Caco-2 (cell line): ENCODE measurements around the gene LOX. TPM values are rescaled to one million over a fixed set of nuclear protein-coding genes. Genes with fewer than 3 reads are reported as not detected.

Experiments
- BruUV-seq: library from RNA; stranded (reverse); fragments of 400-500 nt; replicated peaks from 2 replicates; lab custom pipeline; 2021; lab: Mats Ljungman, UMichigan
- CTCF ChIA-PET: fragments of 300-600 bp; sonication (Branson Sonifier 250); formaldehyde crosslinking; loops from one replicate; lab custom pipeline; 2022; ENCODE audit warnings: antibody characterized with exemption; lab: Charles Lee
- POLR2A ChIA-PET: fragments of 300-600 bp; sonication (Branson Sonifier 250); formaldehyde crosslinking; loops from one replicate; lab custom pipeline; 2022; ENCODE audit warnings: antibody characterized with exemption; lab: Charles Lee
- DNase-seq, 2 experiments: peaks; one replicate each; pipeline versions ENCODE4 v3.0.0 to v3.0.0-alpha.2; 2020 to 2022
- H3K27me3 ChIP-seq: replicated peaks from 2 replicates; pipeline ENCODE4 v1.6.0; 2011; ENCODE audit warnings: low read length; ENCODE audit not compliant: control insufficient read depth, insufficient read depth
- H3K36me3 ChIP-seq: 2 replicates; pipeline ENCODE4 v1.5.1; 2011; ENCODE audit warnings: low read length; ENCODE audit not compliant: control insufficient read depth, insufficient read depth
- H3K4me1 ChIP-seq: fragments of 250-450 bp; sonication (Bioruptor Pico); 2 replicates; pipeline ENCODE4 v1.5.1; 2020; ENCODE audit warnings: mild to moderate bottlenecking
- H3K4me3 ChIP-seq: 2 replicates; pipeline ENCODE4 v1.5.1; 2011; ENCODE audit warnings: low read depth, mild to moderate bottlenecking, control low read depth, low read length
- H3K9me3 ChIP-seq: fragments of 250-450 bp; sonication (Bioruptor Pico); 2 replicates; pipeline ENCODE4 v1.5.1; 2020; ENCODE audit warnings: mild to moderate bottlenecking, moderate library complexity
- H3K27ac Mint-ChIP-seq: one replicate; pipeline ENCODE4 v1.8.0; 2022; ENCODE audit warnings: mixed read lengths; ENCODE audit not compliant: unreplicated experiment
- H3K27me3 Mint-ChIP-seq: one replicate; pipeline ENCODE4 v1.8.0; 2022; ENCODE audit warnings: mixed read lengths; ENCODE audit not compliant: insufficient read depth, unreplicated experiment
- H3K36me3 Mint-ChIP-seq: one replicate; pipeline ENCODE4 v1.8.0; 2022; ENCODE audit warnings: mild to moderate bottlenecking, mixed read lengths; ENCODE audit not compliant: insufficient read depth, unreplicated experiment
- H3K4me1 Mint-ChIP-seq: one replicate; pipeline ENCODE4 v1.8.0; 2022; ENCODE audit warnings: low read depth, mixed read lengths; ENCODE audit not compliant: unreplicated experiment
- H3K4me3 Mint-ChIP-seq: one replicate; pipeline ENCODE4 v1.8.0; 2022; ENCODE audit warnings: mild to moderate bottlenecking, moderate library complexity, mixed read lengths; ENCODE audit not compliant: unreplicated experiment
- H3K9me3 Mint-ChIP-seq: one replicate; pipeline ENCODE4 v1.8.0; 2022; ENCODE audit warnings: mixed read lengths; ENCODE audit not compliant: unreplicated experiment
- intact Hi-C: fragments of 100-400 bp; cut with micrococcal nuclease; formaldehyde crosslinking; loops from one replicate; pipeline ENCODE4 v1.10.0; 2022; ENCODE audit not compliant: unreplicated experiment
- total RNA-seq: library from RNA; stranded (reverse); gene quantifications from 2 replicates; pipeline ENCODE4 v1.2.3, GENCODE V29; 2022
- TF ChIP-seq, protein P1 (sequence below), 2 experiments: fragments of 200-600 bp in 1 of 2; IDR thresholded peaks; 1 replicate in 1 of 2; 2 replicates in 1 of 2; pipeline versions ENCODE4 v1.5.1 to v1.8.0; 2011 to 2022; ENCODE audit warnings: antibody characterized with exemption in 1 of 2, control low read depth in 1 of 2, inconsistent platforms in 1 of 2, low read depth in 1 of 2, low read length in 1 of 2, mild to moderate bottlenecking in 1 of 2, moderate library complexity in 1 of 2; ENCODE audit not compliant: insufficient read depth in 1 of 2, severe bottlenecking in 1 of 2, unreplicated experiment in 1 of 2

LOX gene
- total RNA-seq, 1 experiment from 2014 or later = 4.9 TPM

DNA sequence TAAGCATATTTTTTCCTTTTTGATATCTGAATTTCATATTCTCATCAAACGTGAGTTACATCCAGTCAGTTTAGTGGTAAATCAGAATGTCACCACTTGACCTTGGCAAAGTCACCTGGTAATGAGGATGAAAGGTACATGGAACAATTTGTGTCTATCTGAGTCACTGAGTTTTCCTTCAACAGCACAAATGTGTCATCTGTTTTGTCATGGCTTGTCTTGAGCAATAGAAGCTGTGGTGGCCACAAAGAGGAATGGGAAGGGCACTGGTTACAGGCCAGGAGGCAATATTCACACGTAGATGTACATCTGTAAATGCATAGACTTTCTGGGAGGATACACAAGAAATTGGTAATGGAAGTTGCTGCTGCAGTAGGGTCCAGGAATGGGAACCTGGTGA lies 42.9 kb upstream of the LOX start:
- Histone ChIP-seq H3K27me3 (no peaks in the 10 kb centered on the region; the same call in 1 of the 2 replicates), H3K4me1 (no peaks in the 10 kb centered on the region), H3K36me3 (no peaks in the 10 kb centered on the region), H3K4me3 (no peak overlapping the region), H3K9me3 (no peaks in the 10 kb centered on the region)
- H3K27ac Mint-ChIP-seq = no peak overlapping the region
- POLR2A ChIA-PET = no interaction called here
- H3K4me3 Mint-ChIP-seq = no peak overlapping the region
- intact Hi-C loops = no loop called here
- H3K27me3 Mint-ChIP-seq = peaks cover 15% of the 10 kb centered on the region
- H3K4me1 Mint-ChIP-seq = no peaks in the 10 kb centered on the region
- H3K36me3 Mint-ChIP-seq = no peaks in the 10 kb centered on the region
- BruUV-seq = no TSS peak
- H3K9me3 Mint-ChIP-seq = no peaks in the 10 kb centered on the region
- CTCF ChIA-PET = no interaction called here
- TF ChIP-seq, protein P1, sequence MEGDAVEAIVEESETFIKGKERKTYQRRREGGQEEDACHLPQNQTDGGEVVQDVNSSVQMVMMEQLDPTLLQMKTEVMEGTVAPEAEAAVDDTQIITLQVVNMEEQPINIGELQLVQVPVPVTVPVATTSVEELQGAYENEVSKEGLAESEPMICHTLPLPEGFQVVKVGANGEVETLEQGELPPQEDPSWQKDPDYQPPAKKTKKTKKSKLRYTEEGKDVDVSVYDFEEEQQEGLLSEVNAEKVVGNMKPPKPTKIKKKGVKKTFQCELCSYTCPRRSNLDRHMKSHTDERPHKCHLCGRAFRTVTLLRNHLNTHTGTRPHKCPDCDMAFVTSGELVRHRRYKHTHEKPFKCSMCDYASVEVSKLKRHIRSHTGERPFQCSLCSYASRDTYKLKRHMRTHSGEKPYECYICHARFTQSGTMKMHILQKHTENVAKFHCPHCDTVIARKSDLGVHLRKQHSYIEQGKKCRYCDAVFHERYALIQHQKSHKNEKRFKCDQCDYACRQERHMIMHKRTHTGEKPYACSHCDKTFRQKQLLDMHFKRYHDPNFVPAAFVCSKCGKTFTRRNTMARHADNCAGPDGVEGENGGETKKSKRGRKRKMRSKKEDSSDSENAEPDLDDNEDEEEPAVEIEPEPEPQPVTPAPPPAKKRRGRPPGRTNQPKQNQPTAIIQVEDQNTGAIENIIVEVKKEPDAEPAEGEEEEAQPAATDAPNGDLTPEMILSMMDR (IDR thresholded peaks at IDR 0.05; ENCODE audit: insufficient read depth in 1 of 2, low read depth in 1 of 2, low read length in 1 of 2, severe bottlenecking in 1 of 2, unreplicated experiment in 1 of 2) = no peak
- DNase-seq = no peak

DNA sequence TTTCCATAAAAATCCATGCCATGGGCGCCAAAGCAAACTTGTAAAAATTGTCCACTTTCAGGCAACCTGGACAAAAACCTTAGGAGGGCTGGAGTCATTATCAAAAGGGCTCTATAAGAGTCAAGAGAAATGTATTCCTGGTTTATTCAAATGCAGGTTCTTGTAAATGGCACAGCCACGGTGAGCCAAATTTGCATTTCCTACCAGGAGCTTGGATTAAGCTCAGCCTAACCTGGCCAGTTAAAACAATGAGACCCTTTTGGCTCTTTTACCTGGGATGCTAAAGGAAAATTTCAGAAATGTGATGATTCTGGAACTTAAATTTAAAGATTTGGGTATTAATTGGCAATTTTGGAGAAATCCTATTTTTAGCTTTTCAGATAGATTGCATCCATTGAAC lies 42.4 kb upstream of the LOX start:
- intact Hi-C loops = no loop called here
- no peaks in the 10 kb centered on the region for H3K36me3 Mint-ChIP-seq
- BruUV-seq = no TSS peak
- TF ChIP-seq, protein P1 (IDR thresholded peaks at IDR 0.05; ENCODE audit: insufficient read depth in 1 of 2, low read depth in 1 of 2, low read length in 1 of 2, severe bottlenecking in 1 of 2, unreplicated experiment in 1 of 2) = no peak
- ChIA-PET POLR2A (no interaction called here), CTCF (no interaction called here)
- no peaks in the 10 kb centered on the region for H3K9me3 Mint-ChIP-seq
- no peaks in the 10 kb centered on the region for H3K36me3 ChIP-seq
- H3K27me3 ChIP-seq = no peaks in the 10 kb centered on the region; the same call in 1 of the 2 replicates
- H3K27me3 Mint-ChIP-seq = peaks cover 13% of the 10 kb centered on the region
- no peak for DNase-seq
- H3K4me1 Mint-ChIP-seq = no peaks in the 10 kb centered on the region
- no peaks in the 10 kb centered on the region for H3K9me3 ChIP-seq
- no peak overlapping the region for H3K4me3 ChIP-seq
- H3K4me3 Mint-ChIP-seq = no peak overlapping the region
- no peak overlapping the region for H3K27ac Mint-ChIP-seq
- H3K4me1 ChIP-seq = no peaks in the 10 kb centered on the region

DNA sequence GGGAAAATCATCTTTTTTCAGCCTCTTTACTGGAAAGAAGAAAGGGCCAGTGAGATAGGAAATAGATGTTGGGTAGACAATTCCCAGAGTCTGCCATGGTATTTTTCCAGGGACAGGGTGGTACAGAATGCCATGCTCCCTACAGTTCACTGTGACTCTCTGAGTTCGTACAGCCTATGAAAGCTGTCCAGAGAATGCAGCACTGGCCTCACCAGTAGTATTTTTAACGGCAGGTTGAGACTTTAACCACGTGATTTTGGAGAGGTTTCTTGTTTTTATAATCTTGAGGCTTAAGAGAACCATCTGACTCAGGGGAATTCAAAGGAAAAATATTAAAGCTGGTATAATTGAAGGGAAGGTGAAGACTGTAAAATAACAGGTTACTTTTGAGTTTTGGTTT lies 41.1 kb upstream of the LOX start:
- H3K4me1 Mint-ChIP-seq = no peaks in the 10 kb centered on the region
- no peaks in the 10 kb centered on the region for H3K9me3 Mint-ChIP-seq
- no peaks in the 10 kb centered on the region for H3K9me3 ChIP-seq
- TF ChIP-seq, protein P1 (IDR thresholded peaks at IDR 0.05; ENCODE audit: insufficient read depth in 1 of 2, low read depth in 1 of 2, low read length in 1 of 2, severe bottlenecking in 1 of 2, unreplicated experiment in 1 of 2) = no peak
- no peak overlapping the region for H3K4me3 ChIP-seq
- no peak overlapping the region for H3K27ac Mint-ChIP-seq
- ChIA-PET CTCF (no interaction called here), POLR2A (no interaction called here)
- H3K4me1 ChIP-seq = no peaks in the 10 kb centered on the region
- no peaks in the 10 kb centered on the region; the same call in 1 of the 2 replicates for H3K27me3 ChIP-seq
- H3K36me3 Mint-ChIP-seq = no peaks in the 10 kb centered on the region
- H3K27me3 Mint-ChIP-seq = peaks cover 10% of the 10 kb centered on the region
- intact Hi-C loops = no loop called here
- no peak overlapping the region for H3K4me3 Mint-ChIP-seq
- no peaks in the 10 kb centered on the region for H3K36me3 ChIP-seq
- no TSS peak for BruUV-seq
- DNase-seq = no peak
